Measurements from ENCODE around the gene PLXNA3. TPM values are rescaled to one million over a fixed set of nuclear protein-coding genes. Genes with fewer than 3 reads are reported as not detected.

PLXNA3 gene
- total RNA-seq, 4 donors from 2014 or later, result 5.6 to 17.9 (median 11.6) TPM

DNA sequence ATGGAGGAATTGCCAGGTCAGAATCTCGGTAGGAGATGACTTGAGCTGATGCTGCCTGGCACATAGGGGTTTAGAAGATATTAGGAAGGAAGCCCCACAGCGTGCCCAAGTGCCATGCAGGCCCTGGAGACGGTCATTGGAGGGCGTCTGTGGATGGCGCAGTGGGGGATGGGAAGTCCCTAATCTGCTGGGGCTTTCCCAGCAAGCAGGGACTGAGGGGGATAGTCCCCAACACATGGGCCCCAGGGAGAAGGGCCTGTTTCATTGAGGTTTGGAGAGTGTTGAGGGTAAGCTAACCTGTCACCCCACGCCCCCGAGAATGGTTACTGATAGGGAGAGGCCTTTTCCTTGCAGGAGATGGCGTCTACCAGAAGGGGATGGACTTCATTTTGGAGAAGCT is 38.9 kb upstream of the PLXNA3 start:
- TF ChIP-seq, protein P1, sequence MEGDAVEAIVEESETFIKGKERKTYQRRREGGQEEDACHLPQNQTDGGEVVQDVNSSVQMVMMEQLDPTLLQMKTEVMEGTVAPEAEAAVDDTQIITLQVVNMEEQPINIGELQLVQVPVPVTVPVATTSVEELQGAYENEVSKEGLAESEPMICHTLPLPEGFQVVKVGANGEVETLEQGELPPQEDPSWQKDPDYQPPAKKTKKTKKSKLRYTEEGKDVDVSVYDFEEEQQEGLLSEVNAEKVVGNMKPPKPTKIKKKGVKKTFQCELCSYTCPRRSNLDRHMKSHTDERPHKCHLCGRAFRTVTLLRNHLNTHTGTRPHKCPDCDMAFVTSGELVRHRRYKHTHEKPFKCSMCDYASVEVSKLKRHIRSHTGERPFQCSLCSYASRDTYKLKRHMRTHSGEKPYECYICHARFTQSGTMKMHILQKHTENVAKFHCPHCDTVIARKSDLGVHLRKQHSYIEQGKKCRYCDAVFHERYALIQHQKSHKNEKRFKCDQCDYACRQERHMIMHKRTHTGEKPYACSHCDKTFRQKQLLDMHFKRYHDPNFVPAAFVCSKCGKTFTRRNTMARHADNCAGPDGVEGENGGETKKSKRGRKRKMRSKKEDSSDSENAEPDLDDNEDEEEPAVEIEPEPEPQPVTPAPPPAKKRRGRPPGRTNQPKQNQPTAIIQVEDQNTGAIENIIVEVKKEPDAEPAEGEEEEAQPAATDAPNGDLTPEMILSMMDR (IDR thresholded peaks at IDR 0.05; ENCODE audit: low read depth), result no peak

DNA sequence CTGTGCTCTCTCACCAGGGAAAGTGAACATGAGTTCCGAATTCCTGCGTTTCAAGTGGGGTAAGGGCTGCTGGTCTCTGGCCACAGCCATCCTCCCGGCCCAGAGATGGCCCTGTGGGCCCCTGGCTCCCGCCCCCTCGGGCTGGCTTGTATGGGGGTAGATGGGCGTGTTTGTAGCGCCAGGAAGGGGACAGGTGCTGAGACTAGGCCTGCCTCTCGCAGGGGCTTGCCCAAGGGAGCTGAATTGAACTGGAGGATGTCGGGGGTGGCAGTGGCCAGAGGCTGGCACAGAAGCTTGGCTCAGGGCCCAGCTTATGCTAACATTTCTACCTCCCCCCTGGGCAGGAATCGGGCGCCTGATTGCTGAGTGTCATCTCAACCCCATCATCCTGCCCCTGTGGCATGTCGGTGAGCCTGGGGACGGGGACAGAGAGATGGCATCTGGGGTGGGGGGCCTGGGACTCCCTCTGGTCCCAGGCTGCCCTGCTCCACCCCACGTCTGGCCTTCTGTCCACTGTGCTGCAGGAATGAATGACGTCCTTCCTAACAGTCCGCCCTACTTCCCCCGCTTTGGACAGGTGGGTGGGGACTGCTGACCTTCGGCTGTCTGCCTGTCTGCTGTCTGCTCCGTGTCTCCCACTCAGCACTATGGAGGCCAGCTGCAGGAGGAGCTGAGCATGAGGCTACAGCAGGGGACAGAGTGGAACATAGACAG is 38.2 kb upstream of the PLXNA3 start:
- TF ChIP-seq, protein P1 (IDR thresholded peaks at IDR 0.05; ENCODE audit: low read depth), result no peak

DNA sequence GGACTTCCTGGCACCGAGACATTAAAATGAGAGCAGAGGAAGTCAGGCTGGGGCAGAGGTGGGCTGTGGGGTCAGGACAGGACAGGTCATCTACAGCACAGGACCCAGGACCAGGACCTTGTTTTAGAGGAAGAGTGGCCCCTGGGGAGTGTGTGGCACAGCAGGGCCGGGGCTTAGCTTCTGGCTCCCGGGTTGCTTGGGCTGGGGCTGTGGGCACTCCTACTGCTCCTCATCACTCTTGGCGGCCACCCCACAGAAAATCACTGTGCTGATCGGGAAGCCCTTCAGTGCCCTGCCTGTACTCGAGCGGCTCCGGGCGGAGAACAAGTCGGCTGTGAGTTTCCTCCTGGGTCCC is 37.7 kb upstream of the PLXNA3 start:
- TF ChIP-seq, protein P1 (IDR thresholded peaks at IDR 0.05; ENCODE audit: low read depth), result no peak

DNA sequence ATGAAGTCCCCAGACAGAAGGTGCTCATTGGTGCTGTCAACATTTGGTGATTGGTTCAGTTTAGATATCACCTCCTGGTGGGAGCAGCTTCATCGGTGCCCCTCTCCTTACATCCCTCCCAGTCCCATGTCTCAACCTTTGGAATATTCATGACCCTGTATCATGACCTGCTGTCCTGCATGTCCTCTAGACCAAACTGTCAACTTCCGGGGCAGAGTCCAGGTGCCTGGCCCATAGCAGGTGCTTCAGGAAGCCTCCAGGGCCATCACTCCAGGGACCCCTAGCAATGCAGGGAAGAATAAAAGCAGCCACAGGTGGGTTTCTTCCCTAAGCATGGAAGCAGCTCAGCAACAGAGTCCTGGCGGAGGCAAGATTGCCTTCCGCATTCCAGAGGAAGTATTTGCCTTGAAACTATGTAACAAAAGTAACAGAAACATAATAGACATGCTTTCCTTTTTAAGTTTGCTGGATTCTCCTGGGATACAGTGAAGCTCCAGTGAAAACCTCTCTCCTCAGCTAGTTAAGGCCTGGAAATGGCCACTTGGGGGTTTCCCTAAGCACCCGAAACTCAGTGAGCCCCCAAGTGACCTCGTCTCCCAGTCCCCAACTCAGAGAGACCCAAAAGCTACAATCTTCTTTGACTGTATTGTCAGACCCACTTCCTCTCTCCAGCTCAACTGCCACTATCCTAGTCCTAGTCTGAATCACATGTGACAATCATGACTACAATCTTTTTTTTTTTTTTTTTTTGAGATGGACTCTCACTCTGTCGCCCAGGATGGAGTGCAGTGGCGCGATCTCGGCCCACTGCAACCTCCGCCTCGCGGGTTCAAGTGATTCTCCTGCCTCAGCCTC is 30.9 kb upstream of the PLXNA3 start:
- TF ChIP-seq, protein P1 (IDR thresholded peaks at IDR 0.05; ENCODE audit: low read depth), result no peak

DNA sequence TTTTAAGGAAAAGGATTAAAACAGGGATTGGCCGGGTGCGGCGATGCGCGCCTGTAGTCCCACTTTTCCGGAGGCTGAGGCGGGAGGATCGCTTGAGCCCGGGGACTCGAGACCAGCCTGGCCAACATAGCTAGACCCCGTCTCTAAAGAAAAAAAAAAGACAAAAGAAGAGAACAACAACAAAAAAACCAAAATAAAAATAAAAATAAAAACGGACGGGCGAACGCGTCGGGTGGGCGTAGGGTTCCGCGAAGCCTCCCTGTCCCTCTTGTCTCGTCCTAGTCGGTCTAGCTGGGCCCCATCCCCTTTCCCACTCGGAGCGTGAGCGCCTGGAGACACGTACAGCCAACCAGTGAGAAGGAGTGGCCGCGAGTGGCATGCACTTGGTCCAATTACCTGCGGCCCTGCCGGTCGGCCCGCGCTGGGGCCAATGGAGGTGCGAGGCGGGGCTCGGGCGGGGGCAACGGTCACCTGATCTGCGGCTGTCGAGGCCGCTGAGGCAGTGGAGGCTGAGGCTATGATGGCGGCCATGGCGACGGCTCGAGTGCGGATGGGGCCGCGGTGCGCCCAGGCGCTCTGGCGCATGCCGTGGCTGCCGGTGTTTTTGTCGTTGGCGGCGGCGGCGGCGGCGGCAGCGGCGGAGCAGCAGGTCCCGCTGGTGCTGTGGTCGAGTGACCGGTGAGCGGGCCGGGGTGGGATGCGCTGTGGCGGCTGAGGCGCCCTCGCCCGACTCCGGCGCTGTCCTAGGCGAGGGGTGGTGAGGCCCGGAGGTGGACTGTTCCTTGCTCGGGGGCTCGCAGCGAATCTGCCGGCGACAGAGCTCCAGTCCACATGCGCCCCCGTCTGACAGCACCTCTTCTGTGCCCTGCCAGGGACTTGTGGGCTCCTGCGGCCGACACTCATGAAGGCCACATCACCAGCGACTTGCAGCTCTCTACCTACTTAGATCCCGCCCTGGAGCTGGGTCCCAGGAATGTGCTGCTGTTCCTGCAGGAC is 29.6 kb upstream of the PLXNA3 start, which contains the start of gene ATP6AP1:
ATP6AP1 (plus strand) TSS at position 502 of the 996 bp plus-strand sequence; CDS start at position 518, 16 bp downstream.
- TF ChIP-seq, protein P1 (IDR thresholded peaks at IDR 0.05; ENCODE audit: low read depth), result no peak

DNA sequence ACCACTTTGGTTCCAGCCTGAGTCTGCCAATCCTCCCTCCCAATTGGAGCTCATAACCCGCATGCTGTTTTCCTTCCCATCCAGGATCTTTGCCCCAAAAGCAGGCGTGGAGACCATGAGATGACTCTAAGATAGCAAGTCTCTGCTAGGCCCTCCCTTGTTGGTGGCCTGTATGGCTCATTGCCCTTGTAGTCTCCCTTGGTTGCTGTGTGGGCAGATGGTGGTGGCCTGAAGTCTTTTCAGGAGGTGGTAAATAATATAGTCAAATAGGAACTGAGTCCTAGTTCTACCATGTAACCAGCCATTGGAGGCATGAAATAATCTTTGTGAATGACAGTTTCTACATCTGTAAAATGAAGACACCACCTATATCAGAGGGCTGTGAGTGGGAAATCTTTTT is 28.4 kb upstream of the PLXNA3 start:
- TF ChIP-seq, protein P1 (IDR thresholded peaks at IDR 0.05; ENCODE audit: low read depth), result no peak
